H1 (cell line): ENCODE data around the gene VEPH1. TPM values are rescaled to one million over a fixed set of nuclear protein-coding genes. Genes with fewer than 3 reads are reported as not detected.
A peak's percentile ranks its signal among the peaks of the same experiment; 100 is the strongest.

Source experiments
- CTCF ChIA-PET: fragments of 300-600 bp; sonication (Branson Sonifier 250); formaldehyde crosslinking; loops from one replicate; lab custom pipeline; 2021; ENCODE audit not compliant: partially characterized antibody; lab: Charles Lee
- POLR2A ChIA-PET: fragments of 300-600 bp; sonication (Branson Sonifier 250); formaldehyde crosslinking; loops from one replicate; lab custom pipeline; 2021; ENCODE audit warnings: inconsistent platforms; ENCODE audit not compliant: partially characterized antibody; lab: Charles Lee
- DNase-seq, 2 experiments: peaks; one replicate each; pipeline versions ENCODE4 v3.0.0 to v3.0.0-alpha.2; 2010 to 2022; ENCODE audit warnings: low spot score in 2 of 2, low read depth in 1 of 2, mixed read lengths in 1 of 2
- FAIRE-seq: peaks from 2 replicates; lab custom pipeline; 2011; peaks lifted over from hg19 to GRCh38; lab: Jason Lieb, UNC
- H2AFZ ChIP-seq: 2 replicates; pipeline ENCODE4 v1.8.1; 2012; ENCODE audit warnings: low read length, inconsistent platforms
- H2AK5ac ChIP-seq: 2 replicates; pipeline ENCODE4 v1.6.1; 2013; ENCODE audit warnings: low read depth, low read length
- H2BK120ac ChIP-seq: replicated peaks from 2 replicates; pipeline ENCODE3; 2013; ENCODE audit warnings: low read depth, low read length, inconsistent platforms
- H2BK12ac ChIP-seq: 2 replicates; pipeline ENCODE4 v1.6.1; 2013; ENCODE audit warnings: low read depth, low read length
- H2BK15ac ChIP-seq: 2 replicates; pipeline ENCODE4 v1.6.1; 2013; ENCODE audit warnings: low read length
- H2BK20ac ChIP-seq: 2 replicates; pipeline ENCODE4 v1.6.1; 2013; ENCODE audit warnings: low read length
- H2BK5ac ChIP-seq: 2 replicates; pipeline ENCODE4 v1.6.1; 2013; ENCODE audit warnings: low read depth, low read length
- H3K14ac ChIP-seq: 2 replicates; pipeline ENCODE4 v1.6.1; 2013; ENCODE audit warnings: inconsistent platforms; ENCODE audit not compliant: insufficient read length
- H3K18ac ChIP-seq: 2 replicates; pipeline ENCODE4 v1.6.1; 2013; ENCODE audit warnings: low read length; ENCODE audit errors: extremely low read depth
- H3K23ac ChIP-seq: 2 replicates; pipeline ENCODE4 v1.6.1; 2013; ENCODE audit warnings: inconsistent platforms; ENCODE audit not compliant: insufficient read length
- H3K23me2 ChIP-seq: 2 replicates; pipeline ENCODE4 v1.6.1; 2013; ENCODE audit warnings: low read depth, low read length
- H3K27ac ChIP-seq: 2 replicates; pipeline ENCODE4 v1.6.1; 2011; ENCODE audit warnings: low read depth, low read length, inconsistent platforms
- H3K27me3 ChIP-seq, 4 experiments: replicated peaks in 1 of 4; 1 replicate in 1 of 4; 2 replicates in 3 of 4; pipeline versions ENCODE4 v1.6.1 to v1.8.1; 2011 to 2013; ENCODE audit warnings: low read length in 3 of 4, mild to moderate bottlenecking in 3 of 4, inconsistent platforms in 2 of 4, mixed read lengths in 2 of 4, moderate library complexity in 1 of 4; ENCODE audit not compliant: control insufficient read depth in 3 of 4, insufficient read depth in 3 of 4; ENCODE audit errors: extremely low read depth in 1 of 4
- H3K36me3 ChIP-seq, 4 experiments: 2 replicates each; pipeline versions ENCODE4 v1.6.1 to v1.8.1; 2011 to 2013; ENCODE audit warnings: mild to moderate bottlenecking in 4 of 4, low read length in 3 of 4, moderate library complexity in 2 of 4, control low read depth in 1 of 4, inconsistent platforms in 1 of 4; ENCODE audit not compliant: insufficient read depth in 4 of 4, control insufficient read depth in 2 of 4
- H3K4ac ChIP-seq: replicated peaks from 2 replicates; pipeline ENCODE3; 2013; ENCODE audit warnings: low read length, low read depth, mixed read lengths, inconsistent platforms; ENCODE audit not compliant: insufficient read length
- H3K4me1 ChIP-seq, 4 experiments: replicated peaks in 1 of 4; 1 replicate in 1 of 4; 2 replicates in 3 of 4; pipeline versions ENCODE4 v1.6.1 to v1.8.1; 2011 to 2013; ENCODE audit warnings: low read length in 3 of 4, inconsistent platforms in 2 of 4, mixed read lengths in 1 of 4; ENCODE audit not compliant: insufficient read depth in 4 of 4, control insufficient read depth in 3 of 4
- H3K4me2 ChIP-seq, 2 experiments: 2 replicates each; pipeline versions ENCODE4 v1.6.1 to v1.8.1; 2011 to 2013; ENCODE audit warnings: low read depth in 2 of 2, low read length in 2 of 2, control low read depth in 1 of 2, inconsistent platforms in 1 of 2, mild to moderate bottlenecking in 1 of 2; ENCODE audit not compliant: insufficient read depth in 1 of 2
- H3K4me3 ChIP-seq, 4 experiments: fragments of 200-600, 300-600 bp in 1 of 4; sonication (generic), shearing (Covaris generic), sonication (Bioruptor Twin) in 1 of 4; 2 replicates each; pipeline versions ENCODE4 v1.5.1 to v1.8.1; 2011 to 2016; ENCODE audit warnings: low read length in 4 of 4, low read depth in 3 of 4, control low read depth in 2 of 4, inconsistent platforms in 2 of 4, mild to moderate bottlenecking in 2 of 4, mixed read lengths in 1 of 4, moderate library complexity in 1 of 4; ENCODE audit not compliant: insufficient read depth in 2 of 4; ENCODE audit errors: extremely low read depth in 1 of 4
- H3K56ac ChIP-seq: replicated peaks from 2 replicates; pipeline ENCODE3; 2013; ENCODE audit warnings: low read depth, mild to moderate bottlenecking, mixed read lengths, low read length, inconsistent platforms; ENCODE audit not compliant: insufficient read length
- H3K79me1 ChIP-seq: 2 replicates; pipeline ENCODE4 v1.6.1; 2013; ENCODE audit warnings: low read depth, low read length, control low read depth
- H3K79me2 ChIP-seq, 2 experiments: 2 replicates each; pipeline versions ENCODE4 v1.6.1 to v1.8.1; 2012 to 2013; ENCODE audit warnings: low read length in 2 of 2, mild to moderate bottlenecking in 2 of 2, inconsistent platforms in 1 of 2; ENCODE audit not compliant: insufficient read depth in 2 of 2, control insufficient read depth in 1 of 2
- H3K9ac ChIP-seq, 4 experiments: replicated peaks in 1 of 4; 1 replicate in 1 of 4; 2 replicates in 3 of 4; pipeline versions ENCODE4 v1.6.1 to v1.8.1; 2011 to 2013; ENCODE audit warnings: low read depth in 3 of 4, low read length in 3 of 4, control low read depth in 2 of 4, mild to moderate bottlenecking in 2 of 4, moderate library complexity in 2 of 4, inconsistent platforms in 1 of 4; ENCODE audit errors: extremely low read depth in 1 of 4
- H3K9me3 ChIP-seq, 2 experiments: 2 replicates each; pipeline versions ENCODE4 v1.6.1 to v1.8.1; 2012 to 2013; ENCODE audit warnings: mild to moderate bottlenecking in 2 of 2, moderate library complexity in 2 of 2, control low read depth in 1 of 2, inconsistent platforms in 1 of 2, low read depth in 1 of 2, low read length in 1 of 2, mixed read lengths in 1 of 2; ENCODE audit not compliant: insufficient read depth in 2 of 2
- H4K20me1 ChIP-seq, 2 experiments: replicated peaks in 1 of 2; 2 replicates each; pipeline versions ENCODE3 to v1.8.1; 2011 to 2013; ENCODE audit warnings: inconsistent platforms in 2 of 2, low read length in 2 of 2, mild to moderate bottlenecking in 1 of 2; ENCODE audit not compliant: insufficient read depth in 2 of 2, control insufficient read depth in 1 of 2
- H4K5ac ChIP-seq: 2 replicates; pipeline ENCODE4 v1.6.1; 2013; ENCODE audit warnings: low read length, low read depth, mixed read lengths, inconsistent platforms; ENCODE audit not compliant: insufficient read length
- H4K8ac ChIP-seq: 2 replicates; pipeline ENCODE4 v1.8.0; 2013; ENCODE audit warnings: mild to moderate bottlenecking, moderate library complexity, low read length, inconsistent platforms; ENCODE audit not compliant: insufficient read depth; ENCODE audit errors: extremely low read depth
- H4K91ac ChIP-seq: replicated peaks from 2 replicates; pipeline ENCODE3; 2013; ENCODE audit warnings: low read length, mixed read lengths, inconsistent platforms; ENCODE audit not compliant: insufficient read length
- CEBPB ChIP-seq: IDR thresholded peaks from 2 replicates; pipeline ENCODE4 v1.6.1; 2012; ENCODE audit warnings: low read depth, low read length
- CHD1 ChIP-seq: IDR thresholded peaks from 2 replicates; pipeline ENCODE4 v1.6.1; 2012; ENCODE audit warnings: low read depth, low read length, improper control_type of control experiment
- EZH2 ChIP-seq: fragments of 200-600 bp; sonication (generic); IDR thresholded peaks from 2 replicates; pipeline ENCODE4 v1.7.1; 2012; ENCODE audit warnings: low read depth, mild to moderate bottlenecking, moderate library complexity, low read length, inconsistent platforms; ENCODE audit not compliant: severe bottlenecking
- SIRT6 ChIP-seq: IDR thresholded peaks from one replicate; pipeline ENCODE4 v1.7.1; 2012; ENCODE audit warnings: low read length, inconsistent platforms
- WGBS, 2 experiments: shearing (Covaris generic) in 1 of 2; methylation state at CpG; one replicate each; pipeline versions ENCODE4 v1.1.6 to v1.1.7; 2013 to 2015; ENCODE audit warnings: low lambda C conversion rate in 2 of 2, mixed read lengths in 2 of 2, inconsistent platforms in 1 of 2, low coverage in 1 of 2, missing lambda C conversion rate in 1 of 2; ENCODE audit not compliant: insufficient replicate concordance in 2 of 2, insufficient coverage in 1 of 2, insufficient read length in 1 of 2; ENCODE audit errors: extremely low coverage in 1 of 2, missing lambda C conversion rate in 1 of 2; 5-methylcytosine and 5-hydroxymethylcytosine counted together
- polyA plus RNA-seq, 7 experiments: library from polyadenylated mRNA; depleted of rRNA in 3 of 7; stranded (reverse) in 5 of 7; unstranded in 2 of 7; fragments of >200 nt in 5 of 7; fragments of 200-250 nt in 2 of 7; gene quantifications; 1 replicate in 5 of 7; 2 replicates in 1 of 7; 4 replicates in 1 of 7; pipeline versions ENCODE4 v1.2.1 to v1.2.3, GENCODE V29; 2011 to 2013; ENCODE audit warnings: missing spikeins in 2 of 7, mixed read lengths in 2 of 7
- total RNA-seq: library from RNA; stranded (reverse); fragmentation: NEBNext Ultra II Directional; extraction: Animal tissue kit (Norgen Biotek cat#: 25700); gene quantifications from 2 replicates; pipeline ENCODE4 v1.2.1, GENCODE V29; 2021

Gene VEPH1
- total and polyA plus RNA-seq, 2 of the 8 experiments (the other 6 are each of a cell fraction or from before 2014, with no cell fraction given), result 12.0 to 18.3 TPM

GRCh38 chr3:157445857-157446256 is 57.4 kb downstream of the VEPH1 start:
- POLR2A ChIA-PET, result interaction anchor here (0.6 kb wide), 1 partner anchor 8 kb away, joined by 4 read pairs; no protein-coding TSS in a partner anchor
- CTCF ChIA-PET, result interaction anchor here (1.1 to 1.9 kb wide), 3 partner anchors 8 to 222 kb away, joined by 3 to 5 read pairs (median 4); no protein-coding TSS in a partner anchor
- Histone ChIP-seq H3K36me3 (no peaks in the 10 kb centered on the region), H4K8ac (no peak overlapping the region), H3K79me1 (no peaks in the 10 kb centered on the region), H3K23ac (no peak overlapping the region), H4K91ac (no peak overlapping the region), H2BK20ac (no peak overlapping the region), H3K14ac (no peak overlapping the region), H3K23me2 (no peaks in the 10 kb centered on the region), H3K27me3 (peaks cover 0 to 1% (median 0%) of the 10 kb centered on the region in 4 experiments; a peak in 1 of 7 replicates), H3K56ac (no peak overlapping the region), H4K20me1 (no peaks in the 10 kb centered on the region), H3K18ac (no peak overlapping the region), H3K9me3 (no peaks in the 10 kb centered on the region), H3K79me2 (no peaks in the 10 kb centered on the region), H3K27ac (no peak overlapping the region), H3K4ac (no peak overlapping the region), H2BK5ac (no peak overlapping the region), H4K5ac (no peak overlapping the region), H2BK120ac (no peak overlapping the region), H2AK5ac (no peak overlapping the region), H3K4me3 (no peak overlapping the region), H3K9ac (peak overlapping the region in 1 of 4 experiments; percentile 8; a peak in 1 of 7 replicates), H2AFZ (no peak overlapping the region), H3K4me2 (no peak overlapping the region), H2BK15ac (no peak overlapping the region), H3K4me1 (no peaks in the 10 kb centered on the region), H2BK12ac (no peak overlapping the region)
- no peak for DNase-seq
- TF ChIP-seq CHD1 (no peak), SIRT6 (no peak), EZH2 (no peak), CEBPB (peak; percentile 80; the same call in 1 of the 2 replicates)
- FAIRE-seq, result no peak
- 96% methylated on average over 1 of the region's 1 CpG; no CpG with 5 or more reads in 1 of the 2 experiments for WGBS, 2 experiments
